ENCODE results near the gene CERS6.
"Not testable (repeated sequence)": the region's sequence is repeated elsewhere in the genome, so short reads cannot be mapped to it uniquely, and the experiment has no call there.

Gene CERS6

GRCh38 chr2:168633200-168633599 lies 177.1 kb downstream of the CERS6 start:
- H3K4me3 ChIP-seq (ENCODE audit: low read depth, low read length) = no peak overlapping the region

- H3K4me3 ChIP-seq (ENCODE audit: low read depth, low read length) = no peak overlapping the region
Observed at GRCh38 chr2:168633895-168634294, 177.8 kb downstream of the CERS6 start.

- H3K4me3 ChIP-seq (ENCODE audit: low read depth, low read length) = no peak overlapping the region
Observed at GRCh38 chr2:168635065-168635577, 179.0 kb downstream of the CERS6 start.

- no peak overlapping the region for H3K4me3 ChIP-seq (ENCODE audit: low read depth, low read length)
Observed at GRCh38 chr2:168639018-168639417, 182.9 kb downstream of the CERS6 start.

GRCh38 chr2:168639441-168639898 lies 183.4 kb downstream of the CERS6 start:
- no peak overlapping the region for H3K4me3 ChIP-seq (ENCODE audit: low read depth, low read length)

GRCh38 chr2:168640039-168640438 lies 184.0 kb downstream of the CERS6 start:
- no peak overlapping the region for H3K4me3 ChIP-seq (ENCODE audit: low read depth, low read length)

GRCh38 chr2:168641636-168642035 lies 185.6 kb downstream of the CERS6 start:
- no peak overlapping the region for H3K4me3 ChIP-seq (ENCODE audit: low read depth, low read length)

- H3K4me3 ChIP-seq (ENCODE audit: low read depth, low read length) = no peak overlapping the region
Observed at GRCh38 chr2:168642873-168643272, 186.8 kb downstream of the CERS6 start.

GRCh38 chr2:168643979-168644378 lies 187.9 kb downstream of the CERS6 start:
- H3K4me3 ChIP-seq (ENCODE audit: low read depth, low read length) = no peak overlapping the region

GRCh38 chr2:168645696-168646338 lies 189.7 kb downstream of the CERS6 start:
- no peak overlapping the region for H3K4me3 ChIP-seq (ENCODE audit: low read depth, low read length)

- H3K4me3 ChIP-seq (ENCODE audit: low read depth, low read length) = no peak overlapping the region
Observed at GRCh38 chr2:168649105-168649504, 193.0 kb downstream of the CERS6 start.

- H3K4me3 ChIP-seq (ENCODE audit: low read depth, low read length) = no peak overlapping the region
Observed at GRCh38 chr2:168649562-168649961, 193.5 kb downstream of the CERS6 start.

GRCh38 chr2:168650139-168650538 lies 194.1 kb downstream of the CERS6 start:
- no peak overlapping the region for H3K4me3 ChIP-seq (ENCODE audit: low read depth, low read length)

GRCh38 chr2:168650781-168651180 lies 194.7 kb downstream of the CERS6 start:
- H3K4me3 ChIP-seq (ENCODE audit: low read depth, low read length) = no peak overlapping the region

- no peak overlapping the region for H3K4me3 ChIP-seq (ENCODE audit: low read depth, low read length)
Observed at GRCh38 chr2:168652997-168653921, 197.2 kb downstream of the CERS6 start.

- H3K4me3 ChIP-seq (ENCODE audit: low read depth, low read length) = no peak overlapping the region
Observed at GRCh38 chr2:168654705-168655104, 198.6 kb downstream of the CERS6 start.

GRCh38 chr2:168655207-168655606 lies 199.1 kb downstream of the CERS6 start:
- H3K4me3 ChIP-seq (ENCODE audit: low read depth, low read length) = no peak overlapping the region

GRCh38 chr2:168657378-168657777 lies 201.3 kb downstream of the CERS6 start:
- H3K4me3 ChIP-seq (ENCODE audit: low read depth, low read length) = not testable (repeated sequence)

GRCh38 chr2:168658706-168659105 lies 202.6 kb downstream of the CERS6 start:
- H3K4me3 ChIP-seq (ENCODE audit: low read depth, low read length) = no peak overlapping the region

GRCh38 chr2:168660870-168661862 lies 205.1 kb downstream of the CERS6 start:
- H3K4me3 ChIP-seq (ENCODE audit: low read depth, low read length) = no peak overlapping the region

GRCh38 chr2:168661863-168662256 lies 205.8 kb downstream of the CERS6 start:
- H3K4me3 ChIP-seq (ENCODE audit: low read depth, low read length) = no peak overlapping the region
